BJ (cell line): ENCODE results near the gene SULT1A1. TPM values are rescaled to one million over a fixed set of nuclear protein-coding genes. Genes with fewer than 3 reads are reported as not detected.
"Not testable (repeated sequence)": the region's sequence is repeated elsewhere in the genome, so short reads cannot be mapped to it uniquely, and the experiment has no call there.

Source experiments
- CTCF ChIA-PET: fragments of 350-600 bp; formaldehyde crosslinking; extraction: SDS; loops from one replicate; lab custom pipeline; 2021; ENCODE audit warnings: antibody characterized with exemption, inconsistent platforms; lab: Yijun Ruan, JAX
- POLR2A ChIA-PET: fragments of 300-600 bp; sonication (Branson Sonifier 250); formaldehyde crosslinking; extraction: SDS; loops from one replicate; lab custom pipeline; 2021; ENCODE audit warnings: antibody characterized with exemption; lab: Charles Lee
- DNase-seq: peaks from one replicate; pipeline ENCODE4 v3.0.0-alpha.2; 2011; ENCODE audit warnings: low read depth
- H3K27me3 ChIP-seq: 2 replicates; pipeline ENCODE4 v1.6.0; 2011; ENCODE audit warnings: low read length; ENCODE audit not compliant: control insufficient read depth, insufficient read depth
- H3K36me3 ChIP-seq: 2 replicates; pipeline ENCODE4 v1.5.1; 2011; ENCODE audit warnings: low read length; ENCODE audit not compliant: control insufficient read depth, insufficient read depth
- H3K4me3 ChIP-seq: 2 replicates; pipeline ENCODE4 v1.5.1; 2011; ENCODE audit warnings: low read depth, mild to moderate bottlenecking, control low read depth, low read length
- polyA plus RNA-seq: library from polyadenylated mRNA; depleted of rRNA; stranded (reverse); fragments of >200 nt; gene quantifications from 2 replicates; pipeline ENCODE4 v1.2.3, GENCODE V29; 2011
- TF ChIP-seq, protein P1 (sequence below): IDR thresholded peaks from 2 replicates; pipeline ENCODE4 v1.5.1; 2011; ENCODE audit warnings: low read depth, mild to moderate bottlenecking, control low read depth, inconsistent platforms, low read length, moderate library complexity; ENCODE audit not compliant: insufficient read depth

Gene SULT1A1
- polyA plus RNA-seq, 1 experiment = 0.12 TPM

DNA sequence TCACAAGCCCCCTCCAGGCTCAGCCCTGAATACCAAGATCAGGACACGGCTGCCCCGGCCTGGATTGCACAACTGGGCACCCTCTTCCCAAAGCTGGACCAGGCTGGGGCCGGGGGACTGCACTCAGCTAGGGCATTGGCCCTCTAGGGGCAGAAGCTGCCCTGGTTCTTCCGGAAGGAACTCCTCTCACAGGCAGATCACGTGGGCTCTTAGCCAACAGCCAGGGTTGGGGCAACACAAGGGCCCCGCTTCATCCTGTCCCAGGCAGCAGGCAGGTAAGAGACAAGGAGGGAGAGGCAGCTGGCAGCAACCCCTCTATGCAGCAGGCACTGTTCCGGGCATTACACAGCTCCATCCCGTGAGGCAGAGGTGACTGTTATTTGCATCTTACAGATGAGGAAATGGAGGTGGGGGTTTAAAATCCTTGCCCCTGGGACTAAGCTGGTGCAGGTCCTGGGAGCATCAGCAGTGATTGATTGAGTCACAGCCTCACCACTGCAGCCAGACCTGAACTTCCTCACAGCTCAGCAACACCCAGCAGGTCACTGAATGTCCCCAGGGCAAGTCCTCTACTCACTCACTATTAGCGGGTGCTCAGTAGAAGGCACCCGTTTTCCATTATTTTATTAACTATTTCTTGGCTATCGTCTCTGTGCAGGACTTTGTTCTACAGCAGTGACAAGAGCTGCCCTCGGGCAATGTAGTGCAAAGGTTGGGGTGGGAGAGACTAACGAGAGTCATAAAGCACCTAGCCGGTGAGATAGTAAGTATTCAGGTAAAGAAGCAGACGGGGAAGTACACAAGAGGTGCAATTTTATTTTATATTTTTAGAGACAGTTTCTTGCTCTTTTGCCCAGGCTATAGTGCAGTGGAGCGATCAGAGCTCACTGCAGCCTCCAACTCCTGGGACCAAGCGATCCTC, 2.8 kb upstream of the SULT1A1 start:
- H3K36me3 ChIP-seq, CTCF ChIA-PET, H3K4me3 ChIP-seq, POLR2A ChIA-PET, H3K27me3 ChIP-seq, DNase-seq: not testable (repeated sequence)

DNA sequence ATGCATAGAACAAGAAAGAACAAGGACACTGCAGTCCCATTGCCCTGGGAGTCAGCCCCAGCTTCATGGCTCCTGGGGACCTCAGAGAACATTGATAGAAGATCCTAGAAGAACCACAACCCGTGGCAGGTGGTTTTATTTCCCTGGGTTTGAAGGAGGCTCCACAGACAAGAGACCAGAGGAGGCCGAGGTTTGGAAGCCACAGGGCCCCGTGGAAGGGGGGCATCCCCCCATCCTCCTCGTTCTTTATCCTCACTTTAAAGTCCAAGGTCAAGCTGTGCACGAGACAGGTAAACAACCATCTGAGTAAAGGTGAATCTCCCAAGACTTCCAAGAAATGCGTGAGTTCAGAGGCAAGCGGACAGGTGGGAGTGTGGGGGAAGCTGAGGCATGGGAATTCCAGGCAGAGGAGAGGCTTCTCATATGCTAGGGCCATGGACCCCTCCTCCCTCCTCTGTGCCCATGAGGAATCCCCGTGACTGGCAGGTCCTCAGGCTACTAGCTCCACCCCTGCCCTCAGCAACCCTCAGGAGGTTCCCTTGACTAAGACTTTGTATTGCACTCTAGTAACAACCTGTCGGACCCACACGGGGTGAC, 849 bp upstream of the SULT1A1 start:
- no peak for DNase-seq
- POLR2A ChIA-PET = no interaction called here
- H3K36me3 ChIP-seq = no peaks in the 10 kb centered on the region
- no peaks in the 10 kb centered on the region for H3K27me3 ChIP-seq
- TF ChIP-seq, protein P1, sequence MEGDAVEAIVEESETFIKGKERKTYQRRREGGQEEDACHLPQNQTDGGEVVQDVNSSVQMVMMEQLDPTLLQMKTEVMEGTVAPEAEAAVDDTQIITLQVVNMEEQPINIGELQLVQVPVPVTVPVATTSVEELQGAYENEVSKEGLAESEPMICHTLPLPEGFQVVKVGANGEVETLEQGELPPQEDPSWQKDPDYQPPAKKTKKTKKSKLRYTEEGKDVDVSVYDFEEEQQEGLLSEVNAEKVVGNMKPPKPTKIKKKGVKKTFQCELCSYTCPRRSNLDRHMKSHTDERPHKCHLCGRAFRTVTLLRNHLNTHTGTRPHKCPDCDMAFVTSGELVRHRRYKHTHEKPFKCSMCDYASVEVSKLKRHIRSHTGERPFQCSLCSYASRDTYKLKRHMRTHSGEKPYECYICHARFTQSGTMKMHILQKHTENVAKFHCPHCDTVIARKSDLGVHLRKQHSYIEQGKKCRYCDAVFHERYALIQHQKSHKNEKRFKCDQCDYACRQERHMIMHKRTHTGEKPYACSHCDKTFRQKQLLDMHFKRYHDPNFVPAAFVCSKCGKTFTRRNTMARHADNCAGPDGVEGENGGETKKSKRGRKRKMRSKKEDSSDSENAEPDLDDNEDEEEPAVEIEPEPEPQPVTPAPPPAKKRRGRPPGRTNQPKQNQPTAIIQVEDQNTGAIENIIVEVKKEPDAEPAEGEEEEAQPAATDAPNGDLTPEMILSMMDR = no peak
- CTCF ChIA-PET = interaction anchor here (0.6 kb wide), 1 partner anchor 1752 kb away, joined by 3 read pairs; no protein-coding TSS in a partner anchor
- no peak overlapping the region for H3K4me3 ChIP-seq

DNA sequence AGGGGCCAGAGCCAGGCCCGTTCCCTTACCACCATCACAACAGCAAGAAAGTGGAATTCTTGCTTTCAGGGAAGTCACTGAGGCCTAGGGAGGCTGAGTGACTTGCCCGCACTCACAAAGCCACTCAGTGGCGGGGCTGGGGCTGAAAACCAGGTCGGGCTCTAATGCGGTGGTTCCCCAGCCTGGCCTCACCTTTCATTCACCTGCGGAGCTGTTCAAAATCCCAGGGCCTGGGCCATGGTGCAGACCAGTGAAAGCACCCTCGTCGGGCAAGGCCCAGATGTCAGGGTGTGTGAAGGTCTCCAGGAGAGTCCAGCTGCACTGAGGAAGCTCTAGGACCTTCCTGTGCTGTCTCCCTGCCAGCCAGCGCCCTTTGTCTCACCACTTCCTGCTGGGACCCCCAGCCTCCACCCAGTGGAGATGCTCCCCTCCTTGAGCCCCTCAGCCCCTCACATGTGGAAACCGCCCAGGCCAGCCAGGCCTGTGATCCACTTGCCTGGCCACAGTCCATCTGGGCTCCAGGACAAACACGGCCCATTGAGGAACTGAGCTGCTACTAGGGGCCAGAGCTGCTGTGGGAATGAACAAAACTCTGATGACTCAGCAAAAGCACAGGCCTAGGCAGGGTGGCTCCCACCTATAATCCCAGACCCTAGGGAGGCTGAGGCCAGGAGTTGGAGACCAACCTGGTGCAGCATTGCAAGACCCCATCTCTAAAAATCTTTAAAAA, 812 bp downstream of the SULT1A1 start:
- H3K36me3 ChIP-seq, H3K4me3 ChIP-seq, DNase-seq, POLR2A ChIA-PET, H3K27me3 ChIP-seq: not testable (repeated sequence)
- CTCF ChIA-PET = interaction anchor here (1.2 kb wide), 1 partner anchor 288 kb away, joined by 3 read pairs; no protein-coding TSS in a partner anchor

DNA sequence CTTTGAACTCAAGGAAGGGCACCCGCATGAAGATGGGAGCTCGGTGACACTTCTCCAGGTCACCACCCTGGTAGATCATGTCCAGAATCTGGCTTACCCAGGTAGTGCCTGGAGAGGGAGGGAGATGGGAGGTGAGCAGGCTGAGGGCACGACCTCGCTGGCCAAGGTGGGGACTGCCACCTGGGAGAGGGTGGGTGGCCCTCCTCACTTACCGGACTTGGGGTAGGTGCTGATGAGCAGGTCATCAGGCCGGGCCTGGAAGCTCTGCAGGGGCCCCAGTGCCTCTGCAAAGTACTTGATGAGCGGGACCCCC, 1.4 kb downstream of the SULT1A1 start:
- H3K36me3 ChIP-seq, POLR2A ChIA-PET, DNase-seq, H3K4me3 ChIP-seq, CTCF ChIA-PET, H3K27me3 ChIP-seq: not testable (repeated sequence)

DNA sequence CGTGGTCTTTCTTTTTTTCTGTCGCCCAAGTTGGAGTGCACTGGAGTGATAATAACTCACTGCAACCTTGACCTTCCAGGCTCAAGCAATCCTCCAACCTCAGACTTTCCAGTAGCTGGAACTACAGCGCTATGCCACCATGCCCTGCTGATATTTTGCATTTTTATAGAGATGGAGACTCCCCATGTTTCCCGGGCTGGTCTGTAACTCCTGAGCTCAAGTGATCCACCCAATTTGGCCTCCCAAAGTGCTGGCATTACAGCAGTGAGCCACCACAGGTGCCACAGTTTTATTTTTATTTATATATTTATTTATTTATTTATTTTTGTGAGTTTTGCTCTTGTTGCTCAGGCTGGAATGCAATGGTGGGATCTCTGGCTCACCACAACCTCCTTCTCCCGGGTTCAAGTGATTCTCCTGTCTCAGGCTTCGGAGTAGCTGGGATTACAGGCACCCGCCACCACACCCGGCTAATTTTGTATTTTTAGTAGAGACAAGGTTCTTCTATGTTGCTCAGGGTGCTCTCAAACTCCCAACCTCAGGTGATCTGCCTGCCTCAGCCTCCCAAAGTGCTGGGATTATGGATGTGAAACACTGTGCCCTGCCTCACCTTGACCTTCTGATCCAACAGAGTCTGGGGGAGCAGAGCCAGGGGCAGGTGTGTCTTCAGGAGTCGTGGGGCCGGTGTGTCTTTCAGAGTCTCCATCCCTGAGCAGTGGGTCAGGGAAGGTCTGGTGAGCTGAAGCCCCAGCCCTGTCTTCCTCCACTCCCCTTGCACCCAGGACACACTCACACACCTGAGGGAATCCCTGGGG, 2.0 kb downstream of the SULT1A1 start:
- CTCF ChIA-PET, H3K4me3 ChIP-seq, H3K27me3 ChIP-seq, H3K36me3 ChIP-seq, DNase-seq, POLR2A ChIA-PET: not testable (repeated sequence)

DNA sequence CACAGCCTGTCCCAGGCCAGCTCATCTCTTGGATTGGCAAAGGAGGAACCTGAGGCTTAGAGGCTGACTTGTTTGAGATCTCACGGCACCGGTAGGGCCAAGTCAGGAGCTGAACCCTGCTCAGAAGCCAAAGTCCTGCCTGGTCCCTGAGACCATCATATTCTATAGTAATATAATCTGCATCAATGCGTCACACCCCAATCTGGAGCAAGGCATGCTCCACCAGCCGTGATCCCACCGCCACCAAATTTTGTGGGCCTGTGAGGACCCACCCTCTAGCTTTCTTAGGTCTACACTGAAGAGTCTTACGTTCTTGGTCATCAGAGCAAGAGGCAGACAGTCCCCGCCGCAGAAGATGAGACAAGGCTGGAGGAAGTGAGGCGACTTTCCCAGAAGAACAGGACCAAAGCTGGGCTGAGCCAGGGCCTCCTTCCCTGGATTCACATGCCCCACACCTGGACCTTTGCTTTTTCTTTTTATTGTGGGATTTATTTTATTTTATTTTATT, 2.7 kb downstream of the SULT1A1 start:
- no peak for DNase-seq
- ChIA-PET CTCF (no interaction called here), POLR2A (no interaction called here)
- no peaks in the 10 kb centered on the region for H3K36me3 ChIP-seq
- no peaks in the 10 kb centered on the region; the same call in 1 of the 2 replicates for H3K27me3 ChIP-seq
- TF ChIP-seq, protein P1 = no peak
- H3K4me3 ChIP-seq = no peak overlapping the region
